CD4-positive, alpha-beta T cell treated with Interferon alpha-2 for 1 hour (primary cell): Measurements from ENCODE around the gene AGMO.

Experiments used
- DNase-seq, 2 donors: peaks; one replicate each; pipeline ENCODE4 v3.0.0-alpha.2; 2020 to 2022

Gene AGMO

DNA sequence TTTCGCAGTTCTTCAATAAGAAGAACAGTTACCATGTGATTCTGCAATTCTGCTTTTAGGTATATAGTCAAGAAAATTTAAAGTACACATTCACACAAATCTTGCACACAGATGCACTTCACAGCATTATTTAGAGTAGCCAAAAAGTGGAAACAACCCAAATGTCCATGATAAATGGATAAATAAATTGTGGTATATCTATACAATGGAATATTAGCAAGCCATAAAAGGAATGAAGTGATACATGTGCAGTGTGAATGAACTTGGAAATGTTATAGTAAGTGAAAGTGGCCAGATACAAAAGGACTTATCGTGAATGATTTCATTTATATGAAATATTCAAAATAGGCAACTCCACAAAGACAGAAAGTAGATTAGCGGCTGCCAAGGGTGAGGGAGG, 109.1 kb downstream of the AGMO start:
- no peak for DNase-seq

DNA sequence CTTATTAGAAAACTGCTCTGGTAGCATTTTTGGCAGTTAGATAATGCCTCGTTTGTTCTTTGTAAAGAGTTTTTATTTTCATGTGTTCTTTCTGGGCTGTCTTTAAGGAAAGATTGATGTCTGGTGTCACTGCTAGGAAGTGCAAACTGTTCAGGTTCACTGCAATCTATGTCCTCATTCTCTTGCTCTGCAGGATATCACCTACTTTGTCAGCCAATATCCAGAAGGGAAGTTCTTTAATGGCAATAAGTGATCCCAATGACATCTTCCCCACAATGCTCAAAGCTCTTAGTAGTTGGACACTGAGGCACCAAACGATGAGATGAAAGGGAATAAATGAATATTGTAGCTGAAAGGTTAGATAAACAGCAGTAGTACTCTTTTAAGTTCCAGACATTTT, 115.1 kb downstream of the AGMO start:
- DNase-seq = no peak

DNA sequence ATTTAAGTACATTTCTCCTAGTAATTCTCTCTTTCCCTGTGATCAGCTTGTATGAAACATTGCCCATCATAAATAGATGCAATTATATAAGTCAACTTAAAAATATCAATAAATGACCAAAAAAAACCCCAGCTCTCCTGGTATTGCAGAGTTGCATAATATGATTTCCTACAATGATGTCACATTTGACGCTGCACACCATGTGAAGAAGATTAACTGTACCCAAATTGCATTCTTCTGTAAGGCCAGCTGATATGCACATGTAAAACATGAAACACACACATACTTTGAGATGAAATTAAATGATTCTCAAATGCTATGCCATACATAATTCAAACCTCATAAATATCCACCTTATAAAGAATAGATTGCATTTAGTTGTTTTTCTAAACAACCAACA, 115.5 kb downstream of the AGMO start:
- no peak for DNase-seq

DNA sequence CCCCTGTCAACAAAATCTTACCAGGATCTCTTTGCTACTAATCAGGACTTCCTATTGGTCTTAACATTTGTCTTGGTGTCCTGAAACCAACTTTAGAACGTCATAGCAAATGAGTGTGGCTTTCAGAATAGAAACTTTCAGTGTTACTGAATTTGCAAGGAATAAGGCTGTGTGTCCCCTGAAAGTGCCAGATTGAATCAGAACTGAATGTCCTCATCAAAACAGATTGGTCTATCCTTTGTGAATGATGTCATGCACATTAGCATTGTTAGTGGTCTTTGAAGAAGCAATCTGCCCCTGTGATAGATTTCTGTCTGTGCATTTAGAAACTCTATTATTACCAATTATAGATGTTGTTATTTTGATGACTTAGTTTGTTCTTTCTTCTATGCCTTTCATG, 119.9 kb downstream of the AGMO start:
- DNase-seq = no peak

DNA sequence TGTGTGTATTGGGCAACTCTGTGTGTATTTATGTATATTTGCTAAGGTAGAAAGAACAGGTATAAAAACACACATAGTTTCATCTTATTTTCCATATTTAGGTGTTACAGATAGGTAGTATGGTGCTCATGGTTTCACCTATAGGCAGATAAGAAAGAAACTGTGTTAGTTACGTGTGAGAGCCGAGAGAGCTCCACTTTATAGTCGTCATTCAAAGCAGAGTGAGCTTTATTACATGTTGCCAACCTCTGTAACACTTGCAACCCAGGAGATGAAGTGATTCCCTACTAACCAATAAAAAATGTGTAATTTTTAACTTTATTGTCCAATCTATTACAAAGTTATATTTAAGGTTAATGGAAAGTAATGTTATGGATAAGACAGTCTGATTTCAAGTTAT, 121.3 kb downstream of the AGMO start:
- DNase-seq = no peak

DNA sequence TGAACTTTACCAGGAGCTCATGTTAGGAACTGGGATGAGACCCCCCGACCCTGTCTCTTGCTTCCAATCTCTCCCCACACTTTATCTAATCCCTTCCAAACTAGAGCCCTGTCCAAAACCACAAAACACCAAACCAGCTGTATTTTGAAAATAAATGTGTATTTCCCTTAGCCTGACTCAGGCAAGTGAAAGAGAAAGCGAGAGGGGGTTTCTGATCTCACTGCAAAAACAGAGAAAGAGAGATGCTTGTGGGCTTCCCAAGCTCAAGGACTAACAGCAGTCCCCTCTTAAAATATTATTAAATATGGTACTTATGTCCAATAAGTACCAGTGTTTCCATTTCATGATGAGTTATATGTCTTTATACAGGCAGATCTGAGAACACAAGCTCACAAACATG, 122.0 kb downstream of the AGMO start:
- DNase-seq = no peak

DNA sequence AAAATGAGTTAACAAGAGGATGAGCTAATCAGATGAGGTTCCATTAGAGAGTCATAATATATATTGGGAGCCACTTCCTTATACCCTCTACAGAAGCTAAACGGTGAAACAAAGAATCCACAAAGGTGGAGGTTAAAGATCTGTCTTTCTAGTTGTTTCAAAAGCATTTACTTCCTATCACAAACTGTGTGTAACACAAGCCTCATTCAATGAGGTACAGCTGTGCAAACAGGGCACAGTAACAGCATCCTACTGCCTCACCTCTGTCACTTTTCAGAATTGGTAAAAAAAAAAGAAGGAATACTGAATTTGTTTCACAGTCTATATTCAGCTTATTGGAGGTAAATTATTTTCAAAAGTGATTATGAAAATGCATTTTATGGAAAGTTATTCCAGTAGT, 128.7 kb downstream of the AGMO start:
- DNase-seq = no peak

DNA sequence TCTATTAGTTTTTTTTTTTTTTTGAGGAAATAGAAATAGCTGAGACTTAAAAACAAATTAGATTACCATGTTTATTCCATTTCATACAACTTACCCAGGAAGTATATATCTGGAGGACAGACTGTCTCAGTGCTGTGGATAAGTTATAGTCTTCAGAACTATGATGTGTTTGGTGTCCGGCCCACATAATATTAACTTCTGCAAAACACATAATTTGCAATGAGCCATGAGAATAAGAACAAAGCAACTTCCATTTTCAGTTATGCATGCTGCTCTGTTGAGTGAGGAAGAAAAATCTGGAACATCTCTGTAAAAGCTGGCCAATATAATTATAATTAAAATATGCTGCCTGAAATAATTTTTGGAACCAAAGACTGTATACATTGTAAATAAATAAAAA, 130.9 kb downstream of the AGMO start:
- DNase-seq = no peak

DNA sequence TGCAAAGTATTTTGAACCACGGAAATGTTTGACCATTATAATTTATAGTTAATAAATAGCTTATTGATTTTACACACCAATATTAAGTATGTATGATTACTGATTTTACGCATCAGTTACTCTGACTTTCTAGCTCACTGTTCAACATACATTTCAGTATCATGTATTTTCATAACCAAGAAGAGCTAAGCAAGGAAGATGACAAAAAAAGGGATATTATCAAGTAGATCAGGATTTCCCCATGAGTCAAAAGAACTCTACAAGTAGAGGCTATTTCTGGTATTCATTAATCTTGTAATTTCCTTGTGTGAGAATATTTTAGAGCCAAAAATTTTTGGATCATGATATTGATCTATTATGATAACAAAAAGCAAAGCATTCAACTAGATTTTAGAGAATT, 131.6 kb downstream of the AGMO start:
- no peak for DNase-seq

DNA sequence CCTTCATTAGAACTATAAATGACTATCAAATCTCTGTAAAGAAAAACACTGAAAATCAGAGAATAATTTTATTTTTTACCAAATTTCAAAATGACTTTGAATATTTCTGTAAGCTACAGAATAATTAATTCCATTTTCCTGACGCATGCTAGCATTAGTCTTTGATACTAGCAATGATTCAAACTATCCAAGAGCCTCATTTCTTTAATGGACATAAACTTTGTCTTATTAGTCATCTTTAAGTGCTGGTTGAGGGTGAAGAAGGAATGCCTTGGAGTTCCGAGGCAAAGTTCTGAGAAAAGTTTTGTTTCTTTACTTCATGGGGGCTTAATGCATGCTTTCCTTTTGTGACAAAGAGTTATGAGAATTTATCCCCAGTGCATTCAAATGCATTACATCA, 137.3 kb downstream of the AGMO start:
- no peak for DNase-seq

DNA sequence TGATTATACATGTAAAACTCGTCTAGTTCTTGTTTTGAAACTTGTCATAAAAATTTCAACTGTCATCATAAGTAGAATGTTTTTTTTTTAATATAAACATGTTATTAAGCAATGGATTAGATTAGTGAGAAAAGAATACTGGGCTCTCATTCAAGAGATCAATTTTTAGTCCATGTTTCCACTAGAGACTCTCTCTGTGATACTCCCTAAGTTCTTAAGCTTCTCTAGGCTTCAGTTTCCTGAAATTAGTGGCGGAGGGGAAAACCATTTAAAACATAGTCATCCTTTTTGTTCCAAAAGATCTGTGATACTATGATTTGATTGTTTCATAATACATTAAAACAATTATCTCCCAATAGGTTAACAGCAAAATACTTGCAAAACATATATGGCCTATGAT, 142.2 kb downstream of the AGMO start:
- no peak for DNase-seq

DNA sequence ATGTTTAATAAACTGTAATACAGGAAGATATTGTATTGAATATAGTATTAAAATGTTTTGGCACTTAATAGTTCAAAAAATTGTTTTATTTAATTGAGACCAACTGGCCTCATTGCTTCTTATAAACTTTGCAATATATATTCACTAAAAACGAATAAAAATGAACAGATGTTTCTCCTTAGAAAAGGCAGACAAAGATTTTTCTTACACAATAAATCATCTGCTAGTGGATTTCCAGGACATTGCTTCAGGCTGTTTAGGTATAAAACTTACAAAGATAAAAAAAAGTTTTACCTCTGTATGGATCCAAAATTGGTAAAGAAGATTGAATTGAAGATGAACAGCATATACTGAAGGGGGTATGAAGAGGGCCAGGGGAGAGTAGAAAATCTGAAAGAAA, 143.6 kb downstream of the AGMO start:
- no peak for DNase-seq

DNA sequence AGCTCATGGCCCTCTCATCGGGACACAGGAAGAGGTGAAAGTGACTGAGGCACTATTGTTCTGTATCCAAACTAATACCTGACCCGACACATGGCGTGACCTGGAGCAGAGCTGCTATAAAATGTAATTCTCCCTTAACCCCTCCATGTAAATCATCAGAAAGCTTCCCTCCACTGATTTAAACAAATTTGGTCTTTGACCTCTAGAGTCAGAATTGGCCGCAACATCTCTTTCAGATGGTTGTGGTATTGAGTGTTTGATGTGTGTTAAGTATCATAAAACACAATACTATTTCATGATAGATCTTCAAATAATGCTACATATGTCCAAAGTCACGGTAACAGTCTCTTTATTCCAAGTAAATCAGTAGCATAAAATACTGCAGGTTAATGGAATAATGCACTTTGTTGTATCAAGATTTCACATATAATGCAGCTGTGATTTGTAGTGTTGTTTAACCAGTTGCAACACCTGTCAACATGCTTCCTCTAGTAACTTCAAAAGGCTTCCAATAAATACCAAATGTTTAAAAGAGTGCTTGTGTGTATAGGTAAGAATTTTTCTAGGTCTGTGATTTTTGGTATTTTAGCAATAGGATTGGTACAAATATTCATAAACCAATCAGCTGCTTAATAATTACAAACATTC, 144.3 kb downstream of the AGMO start:
- no peak for DNase-seq

DNA sequence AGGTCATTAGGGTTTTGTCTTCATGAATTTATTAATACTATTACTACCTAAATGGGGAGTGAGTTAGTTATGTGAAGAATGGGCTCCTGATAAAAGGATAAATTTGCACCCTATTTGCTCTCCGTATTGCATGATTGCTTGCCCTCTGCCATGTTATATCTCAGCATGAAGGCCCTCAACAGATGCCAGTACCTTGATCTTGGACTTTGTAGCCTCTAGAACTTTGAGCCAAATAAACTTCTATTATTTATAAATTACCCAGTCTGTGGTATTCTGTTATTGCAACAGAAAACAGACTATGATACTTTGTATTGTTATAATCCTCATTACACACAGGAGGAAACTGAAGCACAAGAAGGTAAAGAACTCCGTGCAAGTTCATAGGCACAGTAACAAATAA, 150.8 kb downstream of the AGMO start:
- DNase-seq = no peak

DNA sequence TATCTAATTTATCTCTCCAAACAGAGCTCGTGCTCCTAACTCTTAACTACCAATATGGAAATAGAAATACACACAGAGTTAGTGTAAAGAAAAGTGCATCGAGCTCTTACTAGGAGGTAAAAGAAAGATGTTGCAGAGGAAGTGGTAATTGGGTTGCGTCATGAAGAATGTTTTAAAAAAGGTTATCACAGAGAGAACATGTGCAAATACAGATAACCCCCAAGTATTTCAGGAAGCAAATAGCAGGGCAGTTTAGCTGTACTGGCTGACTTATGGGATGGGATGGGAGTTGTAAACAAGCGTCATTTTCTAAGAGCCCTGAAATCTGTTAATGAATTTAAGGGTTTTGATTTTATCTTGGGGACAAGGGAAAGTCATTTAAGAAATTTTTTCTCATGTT, 153.9 kb downstream of the AGMO start:
- no peak for DNase-seq

DNA sequence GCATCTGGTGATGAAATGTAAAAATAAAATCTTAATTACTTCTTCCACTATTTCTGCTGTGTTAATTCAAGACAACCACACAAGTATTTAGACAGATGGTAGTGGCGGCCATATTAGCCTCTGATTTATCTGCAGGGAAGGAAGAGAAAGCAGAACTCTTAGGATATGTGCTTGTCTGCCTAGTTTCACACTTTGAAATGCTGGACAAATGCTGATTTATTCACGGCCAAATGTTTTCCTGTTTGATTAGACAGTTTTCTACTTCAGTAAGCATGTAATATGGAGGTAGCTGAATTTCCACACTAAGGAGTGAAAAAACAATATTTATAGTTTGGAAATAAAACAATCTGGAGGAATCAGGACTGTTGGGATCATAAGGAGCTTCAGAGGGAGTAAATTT, 158.1 kb downstream of the AGMO start:
- no peak for DNase-seq

DNA sequence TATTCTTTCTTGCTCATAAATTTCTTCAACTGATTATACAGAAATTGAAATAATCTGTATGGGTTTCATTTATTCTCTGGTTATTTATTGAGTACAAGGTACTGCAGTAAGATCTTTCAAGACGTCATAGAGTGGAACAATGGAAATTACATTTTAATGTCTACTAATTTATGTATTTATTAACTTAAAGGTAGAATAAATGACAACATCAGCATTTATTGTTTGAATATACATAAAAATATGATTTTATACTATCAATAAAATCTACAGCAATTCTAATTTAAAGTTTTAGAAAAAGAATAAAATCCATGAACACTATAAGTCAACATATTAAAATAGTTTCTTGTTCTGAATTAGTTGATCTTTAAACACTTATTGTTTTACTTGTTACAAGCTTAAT, 158.5 kb downstream of the AGMO start:
- no peak for DNase-seq

DNA sequence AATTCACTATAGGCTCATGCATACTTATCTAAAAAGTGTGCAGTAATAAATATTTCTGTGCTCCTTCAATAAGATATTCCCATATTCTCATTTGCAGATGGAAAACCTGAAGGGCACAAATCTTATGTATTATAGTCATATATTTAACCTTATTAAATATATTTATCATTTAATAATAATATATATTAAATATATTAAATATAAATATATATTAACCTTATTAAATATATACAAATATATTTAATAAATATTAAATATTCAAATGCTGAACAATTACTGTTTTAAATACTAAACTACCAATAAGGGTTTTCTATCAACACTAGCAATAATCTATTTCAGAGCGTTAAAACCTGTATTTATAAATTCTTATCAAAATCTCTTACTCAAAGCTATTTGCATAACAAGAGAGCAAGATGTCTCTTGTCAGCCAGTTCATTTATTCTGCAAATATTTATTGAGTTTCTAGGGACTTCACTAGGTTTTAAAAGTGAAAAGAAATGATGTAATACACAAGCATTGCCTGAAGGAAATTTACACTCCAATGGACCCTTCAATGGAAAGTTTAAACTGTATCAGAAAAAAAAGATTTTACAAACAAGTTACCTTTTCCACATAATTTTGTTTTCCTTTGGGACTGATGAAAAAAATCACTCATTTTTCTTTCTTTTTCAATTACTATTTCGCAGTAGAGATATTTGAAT, 159.2 kb downstream of the AGMO start:
- DNase-seq = no peak

DNA sequence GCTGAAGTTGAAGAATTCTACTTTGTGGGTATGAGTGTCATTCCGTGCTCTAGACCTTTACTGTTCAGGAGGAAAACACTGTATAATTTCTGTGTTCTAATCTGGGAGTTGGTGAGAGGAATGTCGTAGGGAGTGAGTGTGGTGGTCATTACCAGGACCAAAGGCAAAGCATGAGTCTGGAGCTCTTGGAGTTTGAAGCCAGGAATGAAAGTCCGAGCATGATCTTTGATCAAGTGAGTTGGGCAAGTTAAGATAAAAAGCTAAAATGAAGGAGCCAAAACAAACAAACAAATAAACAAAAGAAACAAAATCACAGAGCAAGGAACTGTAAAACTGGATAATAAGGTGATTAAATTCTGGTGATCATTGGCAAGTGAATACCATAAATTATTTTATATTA, 161.4 kb downstream of the AGMO start:
- DNase-seq = no peak

DNA sequence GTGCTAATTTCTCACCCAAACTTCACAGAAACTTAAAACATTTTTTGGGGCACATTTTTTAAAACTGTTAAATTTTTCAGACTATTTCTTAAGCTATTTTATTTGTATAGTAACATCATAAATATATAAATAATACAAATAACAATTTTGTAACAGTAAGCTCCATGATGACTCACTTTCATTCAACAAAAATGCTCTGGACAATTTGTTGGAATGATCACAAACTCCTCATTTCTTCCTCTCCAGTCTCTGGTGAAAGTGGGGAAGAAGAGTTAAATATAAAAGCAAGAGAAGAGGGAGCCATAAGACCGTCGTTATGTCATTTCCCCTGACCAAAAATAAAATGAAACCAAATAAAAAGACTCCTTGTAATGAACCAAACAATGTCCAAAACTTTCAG, 162.4 kb downstream of the AGMO start:
- no peak for DNase-seq

DNA sequence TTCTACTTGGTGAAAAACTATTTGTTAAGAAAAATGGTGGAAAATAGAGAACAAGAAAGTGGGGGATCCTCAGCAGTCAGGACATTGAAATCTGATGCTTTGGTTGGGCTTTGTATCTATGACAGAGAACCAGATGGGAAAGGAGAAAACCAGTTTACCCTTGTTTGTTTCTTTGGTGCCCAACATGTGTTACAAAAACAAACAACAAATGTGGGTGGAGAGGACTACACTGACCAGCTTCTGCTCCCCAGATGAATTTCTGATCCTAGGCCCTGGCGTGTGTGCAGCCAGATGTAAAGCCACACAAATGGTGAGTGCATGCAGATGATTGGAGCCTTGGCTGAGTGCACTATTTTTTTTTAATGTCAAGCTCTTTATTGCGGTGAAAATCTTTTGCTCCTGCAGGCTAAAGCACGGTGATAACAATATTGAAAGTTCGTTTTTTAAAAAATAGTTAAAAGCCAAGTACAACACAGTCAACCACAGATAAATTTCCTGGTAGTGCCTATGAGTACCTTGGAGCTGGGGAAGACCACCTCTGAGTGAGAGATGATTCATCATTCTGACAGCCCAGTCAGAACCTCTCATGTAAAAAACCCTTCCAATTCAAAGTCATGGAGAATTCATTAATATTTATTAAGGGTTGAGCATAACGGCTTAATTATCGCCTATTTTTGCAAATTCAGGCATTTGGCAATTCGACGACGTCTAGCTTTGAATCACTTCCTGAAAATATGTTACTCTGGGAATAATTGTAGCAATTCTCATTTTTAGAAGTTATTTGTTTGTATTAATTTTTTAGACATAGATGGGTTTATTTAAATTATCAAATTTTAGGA, 163.7 kb downstream of the AGMO start:
- no peak for DNase-seq

DNA sequence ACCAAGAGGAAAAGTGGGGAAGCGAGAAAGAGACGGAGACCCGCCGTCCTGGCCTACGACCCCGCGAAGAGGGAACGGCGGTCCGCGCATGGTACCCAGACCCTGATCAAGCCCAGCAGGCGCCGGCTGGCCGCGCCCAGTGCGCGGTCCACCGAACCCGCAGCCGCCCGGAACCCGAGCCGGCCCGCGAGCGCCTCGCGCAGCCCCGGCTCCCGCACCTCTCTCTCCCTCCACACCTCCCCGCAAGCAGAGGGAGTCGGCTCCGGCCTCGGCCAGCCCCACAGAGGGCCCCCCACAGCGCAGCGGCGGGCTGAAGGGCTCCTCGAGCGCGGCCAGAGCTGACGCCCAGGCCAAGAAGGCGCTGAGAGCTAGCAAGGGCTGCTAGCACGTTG, 164.7 kb downstream of the AGMO start:
- no peak for DNase-seq

DNA sequence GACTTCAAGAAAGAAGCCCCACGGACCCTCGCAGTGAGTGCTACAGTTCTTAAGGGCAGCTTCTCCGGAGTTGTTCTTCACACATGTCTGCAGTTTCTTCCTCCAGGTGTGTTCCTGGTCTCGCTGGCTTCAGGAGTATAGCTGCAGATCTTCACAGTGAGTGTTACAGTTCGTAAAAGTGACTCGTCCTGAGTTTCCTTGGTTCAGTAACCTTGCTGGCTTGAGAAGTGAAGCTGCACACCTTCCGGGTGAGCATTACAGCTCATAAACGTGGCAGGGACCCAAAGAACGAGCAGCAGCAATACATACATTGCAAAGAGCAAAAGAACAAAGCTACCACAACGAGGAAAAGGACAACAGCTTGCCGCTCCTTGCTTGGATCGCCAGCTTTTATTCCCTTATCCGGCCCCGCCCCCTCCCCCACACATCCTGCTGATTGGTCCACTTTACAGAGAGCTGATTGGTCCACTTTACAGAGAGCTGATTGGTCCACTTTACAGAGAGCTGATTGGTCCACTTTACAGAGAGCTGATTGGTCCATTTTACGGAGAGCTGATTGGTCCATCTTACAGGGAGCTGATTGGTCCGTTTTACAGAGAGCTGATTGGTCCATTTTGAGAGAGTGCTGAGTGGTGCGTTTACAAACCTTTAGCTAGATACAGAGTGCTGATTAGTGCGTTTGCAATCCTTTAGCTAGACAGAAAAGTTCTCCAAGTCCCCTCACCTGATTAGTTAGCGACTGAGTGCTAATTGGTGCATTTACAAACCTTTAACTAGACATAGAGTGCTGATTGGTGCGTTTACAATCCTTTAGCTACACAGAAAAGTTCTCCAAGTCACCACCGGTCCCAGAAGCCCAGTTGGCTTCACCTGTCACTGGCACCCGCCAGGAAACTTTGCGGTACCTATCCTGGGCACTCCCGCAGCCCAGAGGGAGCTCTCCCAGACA, 165.3 kb downstream of the AGMO start:
- no peak for DNase-seq
